Diencephalon (tissue), 1 donor: Measurements from ENCODE around the gene MRPL52. TPM values are rescaled to one million over a fixed set of nuclear protein-coding genes. Genes with fewer than 3 reads are reported as not detected.

Experiments used
- small RNA-seq: library from RNA; depleted of rRNA; stranded (forward); fragments of <200 nt; gene quantifications from one replicate; pipeline ENCODE3, GENCODE V24; 2014
- total RNA-seq: library from RNA; depleted of rRNA; stranded (reverse); fragments of >200 nt; gene quantifications from one replicate; pipeline ENCODE4 v1.2.3, GENCODE V29; 2014

MRPL52 gene
- total RNA-seq, result 35.3 TPM

GRCh38 chr14:22829661-22830442, at the start of gene MRPL52:
MRPL52 (plus strand) TSS chr14:22829887; CDS start chr14:22829913, 26 bp downstream.

GRCh38 chr14:22814941-22815713, 14.6 kb upstream of the MRPL52 start, which contains the start of gene SLC7A7:
SLC7A7 (minus strand) TSS chr14:22815435; CDS start chr14:22813398, 2,037 bp downstream.

GRCh38 chr14:22836301-22837113, 6.8 kb downstream of the MRPL52 start, which contains the start of gene MMP14:
MMP14 (plus strand) TSS chr14:22836585; CDS start chr14:22836818, 233 bp downstream.

GRCh38 chr14:22871224-22872032, 41.7 kb downstream of the MRPL52 start, which contains the start of gene LRP10:
LRP10 (plus strand) TSS chr14:22871740; CDS start chr14:22872304, 564 bp downstream.

GRCh38 chr14:22883173-22883976, 53.7 kb downstream of the MRPL52 start, which contains the start of gene REM2:
REM2 (plus strand) TSS chr14:22883222; CDS start chr14:22883288, 66 bp downstream.

Small RNAs within 50 kb of the gene (small RNA-seq; reads per million reads assigned to genes)
- not detected for gene RF00019

Other genes with a start within 250 kb of the MRPL52 start
- 128 TPM for gene DAD1, start 240.7 kb upstream of the MRPL52 start, total RNA-seq
- 6.9 TPM for gene ABHD4, start 231.6 kb upstream of the MRPL52 start, total RNA-seq
- not detected for gene OR6J1, start 185.5 kb upstream of the MRPL52 start, total RNA-seq
- 43.8 TPM for gene OXA1L, start 63.2 kb upstream of the MRPL52 start, total RNA-seq
- gene SLC7A7, start 14.5 kb upstream of the MRPL52 start, total RNA-seq, result 5.3 TPM
- 14.3 TPM for gene MMP14, start 6.7 kb downstream of the MRPL52 start, total RNA-seq
- 7.8 TPM for gene LRP10, start 41.9 kb downstream of the MRPL52 start, total RNA-seq
- 5.5 TPM for gene REM2, start 53.3 kb downstream of the MRPL52 start, total RNA-seq
- 69.9 TPM for gene RBM23, start 89.3 kb downstream of the MRPL52 start, total RNA-seq
- 66.4 TPM for gene PRMT5, start 99.5 kb downstream of the MRPL52 start, total RNA-seq
- gene HAUS4, start 127.2 kb downstream of the MRPL52 start, total RNA-seq, result 25.8 TPM
- 7.2 TPM for gene AJUBA, start 152.7 kb downstream of the MRPL52 start, total RNA-seq
- 3.5 TPM for gene C14orf93, start 180.3 kb downstream of the MRPL52 start, total RNA-seq
- gene PSMB5, start 205.0 kb downstream of the MRPL52 start, total RNA-seq, result 156 TPM
- gene PSMB11, start 212.3 kb downstream of the MRPL52 start, total RNA-seq, result not detected
- 14.1 TPM for gene CDH24, start 227.6 kb downstream of the MRPL52 start, total RNA-seq